ENCODE measurements around the gene HCCS.
A peak's percentile ranks its signal among the peaks of the same experiment; 100 is the strongest.

HCCS gene

DNA sequence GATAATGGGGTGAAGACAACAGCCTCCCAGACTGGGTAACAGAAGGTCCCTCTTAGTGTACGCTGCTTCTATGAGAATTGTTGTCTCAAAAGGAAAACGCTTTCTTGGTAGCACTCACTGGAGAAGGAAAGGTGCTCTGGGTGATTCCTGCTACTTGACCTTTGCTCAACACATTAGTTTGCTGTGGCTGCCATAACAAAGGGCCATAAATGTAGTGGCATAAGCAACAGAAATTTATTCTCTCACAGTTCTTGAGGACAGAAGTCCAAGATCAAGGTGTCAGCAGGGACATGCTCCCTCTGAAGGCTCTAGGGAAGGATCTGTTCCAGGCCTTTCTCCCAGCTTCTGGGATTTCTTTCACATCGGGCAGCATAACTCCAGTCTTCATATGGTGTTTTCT lies 19.0 kb downstream of the HCCS start:
- no peak overlapping the region for H3K4me3 ChIP-seq (ENCODE audit: control insufficient read depth, low read depth, low read length)
- TF ChIP-seq, protein P1, sequence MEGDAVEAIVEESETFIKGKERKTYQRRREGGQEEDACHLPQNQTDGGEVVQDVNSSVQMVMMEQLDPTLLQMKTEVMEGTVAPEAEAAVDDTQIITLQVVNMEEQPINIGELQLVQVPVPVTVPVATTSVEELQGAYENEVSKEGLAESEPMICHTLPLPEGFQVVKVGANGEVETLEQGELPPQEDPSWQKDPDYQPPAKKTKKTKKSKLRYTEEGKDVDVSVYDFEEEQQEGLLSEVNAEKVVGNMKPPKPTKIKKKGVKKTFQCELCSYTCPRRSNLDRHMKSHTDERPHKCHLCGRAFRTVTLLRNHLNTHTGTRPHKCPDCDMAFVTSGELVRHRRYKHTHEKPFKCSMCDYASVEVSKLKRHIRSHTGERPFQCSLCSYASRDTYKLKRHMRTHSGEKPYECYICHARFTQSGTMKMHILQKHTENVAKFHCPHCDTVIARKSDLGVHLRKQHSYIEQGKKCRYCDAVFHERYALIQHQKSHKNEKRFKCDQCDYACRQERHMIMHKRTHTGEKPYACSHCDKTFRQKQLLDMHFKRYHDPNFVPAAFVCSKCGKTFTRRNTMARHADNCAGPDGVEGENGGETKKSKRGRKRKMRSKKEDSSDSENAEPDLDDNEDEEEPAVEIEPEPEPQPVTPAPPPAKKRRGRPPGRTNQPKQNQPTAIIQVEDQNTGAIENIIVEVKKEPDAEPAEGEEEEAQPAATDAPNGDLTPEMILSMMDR (IDR thresholded peaks at IDR 0.05; ENCODE audit: control insufficient read depth, insufficient read depth, low read depth, low read length, missing control alignments), result no peak
- no peak for DNase-seq (ENCODE audit: low read depth)

DNA sequence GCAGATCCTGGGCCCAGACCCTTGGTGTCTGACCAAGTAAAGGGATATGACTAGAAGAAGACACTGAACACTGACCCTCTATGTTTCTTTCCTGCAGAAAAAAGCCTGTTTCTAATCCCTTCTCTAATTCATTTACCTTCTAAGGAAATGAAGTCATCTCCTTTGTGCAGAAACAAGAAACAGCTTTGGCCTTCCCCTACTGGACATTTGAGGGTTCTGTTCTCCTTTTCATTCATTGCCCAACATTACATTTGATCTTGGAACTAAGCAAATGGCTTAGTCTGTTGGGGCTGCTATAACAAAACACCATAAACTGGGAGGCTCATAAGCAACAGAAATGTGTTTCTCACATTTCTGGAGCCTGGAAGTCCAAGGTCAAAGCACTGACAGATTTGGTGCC lies 20.0 kb downstream of the HCCS start:
- H3K4me3 ChIP-seq (ENCODE audit: control insufficient read depth, low read depth, low read length), result no peak overlapping the region
- TF ChIP-seq, protein P1 (IDR thresholded peaks at IDR 0.05; ENCODE audit: control insufficient read depth, insufficient read depth, low read depth, low read length, missing control alignments), result no peak
- no peak for DNase-seq (ENCODE audit: low read depth)

DNA sequence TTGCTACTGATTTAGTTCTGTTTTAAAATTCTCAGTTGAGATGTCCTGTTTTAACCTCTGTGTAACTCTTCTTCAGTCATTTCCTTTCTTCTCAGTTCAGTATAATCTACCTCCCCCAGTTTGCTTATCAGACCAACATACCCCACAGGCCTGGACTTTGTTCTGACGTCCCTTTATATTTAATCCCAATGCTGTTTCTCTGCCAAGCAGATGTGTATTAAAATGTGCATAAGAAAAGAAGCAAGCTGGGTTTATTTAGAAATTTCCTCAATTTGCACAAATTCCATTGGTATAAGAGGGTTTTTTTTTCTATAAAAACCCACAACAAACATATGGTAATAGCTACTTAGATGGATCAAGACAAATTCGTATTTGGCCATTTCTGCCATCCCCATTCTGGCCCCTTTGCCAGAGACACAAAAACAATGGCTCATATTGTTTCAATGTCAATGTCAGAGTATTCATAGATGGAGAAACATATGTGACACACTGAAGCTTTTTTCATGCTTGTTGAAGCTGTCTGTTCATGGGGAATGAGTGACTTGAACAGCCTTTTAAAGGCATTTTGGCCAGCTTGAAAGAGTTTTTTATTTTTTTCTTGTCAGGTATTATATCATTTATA lies 24.5 kb downstream of the HCCS start:
- TF ChIP-seq, protein P1 (IDR thresholded peaks at IDR 0.05; ENCODE audit: control insufficient read depth, insufficient read depth, low read depth, low read length, missing control alignments), result no peak
- no peak for DNase-seq (ENCODE audit: low read depth)
- H3K4me3 ChIP-seq (ENCODE audit: control insufficient read depth, low read depth, low read length), result no peak overlapping the region

DNA sequence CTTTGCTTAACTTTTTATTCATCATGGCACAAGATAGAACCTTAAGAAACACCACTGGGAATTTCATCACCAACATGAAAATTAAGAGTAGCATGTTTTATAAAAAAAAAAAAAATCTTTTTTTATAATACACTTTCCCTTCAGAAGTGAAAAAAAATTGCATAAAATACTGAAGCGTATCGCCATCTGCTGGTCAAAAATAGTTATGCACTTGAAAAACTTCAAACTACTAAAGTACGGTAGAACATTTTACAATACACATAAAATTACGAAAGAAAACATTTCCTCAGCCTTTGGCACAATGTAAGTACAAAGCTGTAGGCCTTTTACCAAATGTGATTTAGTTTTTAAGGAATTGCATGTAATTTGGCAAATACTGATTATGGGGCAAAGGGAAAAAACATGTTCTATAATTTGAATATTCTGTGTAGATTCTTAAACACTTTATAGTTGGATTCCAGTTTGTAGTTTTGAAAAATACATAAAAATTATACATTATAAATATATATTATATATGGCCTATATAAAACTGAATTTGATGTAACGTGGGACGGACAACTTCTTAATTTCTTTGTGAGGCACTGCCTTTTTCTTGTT lies 26.5 kb downstream of the HCCS start:
- DNase-seq (ENCODE audit: low read depth), result peak; percentile 45
- H3K4me3 ChIP-seq (ENCODE audit: control insufficient read depth, low read depth, low read length), result no peak overlapping the region
- TF ChIP-seq, protein P1 (IDR thresholded peaks at IDR 0.05; ENCODE audit: control insufficient read depth, insufficient read depth, low read depth, low read length, missing control alignments), result peak; percentile 56

DNA sequence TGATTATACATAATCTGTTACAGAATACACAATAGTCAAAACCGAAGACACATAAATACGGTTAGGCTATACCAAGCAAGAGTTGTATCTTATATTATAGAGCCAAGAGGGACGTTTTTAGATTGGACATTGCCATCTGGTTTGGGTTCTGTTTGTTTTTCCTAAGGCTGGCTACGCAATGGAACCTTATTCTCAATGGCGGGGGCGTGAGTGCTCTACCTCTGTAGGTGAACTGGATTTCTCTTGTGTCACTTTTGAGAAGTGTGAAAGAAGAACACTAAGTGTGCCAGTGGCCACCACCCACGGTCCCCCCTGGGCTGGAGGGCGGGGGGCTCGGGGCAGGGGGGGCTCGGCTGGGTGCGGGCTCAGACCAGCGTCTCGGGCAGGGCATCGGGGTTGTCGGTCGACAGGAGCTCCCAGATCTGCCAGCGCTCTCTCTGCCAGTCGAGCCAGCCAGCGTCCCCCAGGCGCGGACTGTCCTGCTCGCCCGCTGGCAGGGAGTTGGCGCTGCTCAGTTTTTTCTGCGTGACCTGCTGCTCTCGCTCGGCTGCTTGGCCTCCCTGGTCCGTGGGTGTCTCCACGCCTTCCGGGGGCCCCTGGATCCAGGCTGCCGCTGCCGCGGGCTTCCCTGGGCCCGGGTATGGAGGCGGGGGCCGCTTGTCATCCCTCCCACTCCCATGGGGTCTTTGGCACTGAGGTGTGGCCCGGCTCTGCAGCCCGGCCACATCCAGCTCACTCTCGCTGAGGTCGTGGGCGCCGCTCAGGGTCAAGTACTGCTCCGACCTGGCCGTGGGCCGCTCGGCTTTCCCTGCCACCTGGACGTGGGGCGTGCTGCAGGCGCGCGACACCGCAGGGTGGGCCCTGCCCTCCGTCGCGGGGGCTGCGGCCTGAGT lies 27.6 kb downstream of the HCCS start:
- no peak for DNase-seq (ENCODE audit: low read depth)
- no peak overlapping the region for H3K4me3 ChIP-seq (ENCODE audit: control insufficient read depth, low read depth, low read length)
- TF ChIP-seq, protein P1 (IDR thresholded peaks at IDR 0.05; ENCODE audit: control insufficient read depth, insufficient read depth, low read depth, low read length, missing control alignments), result no peak

DNA sequence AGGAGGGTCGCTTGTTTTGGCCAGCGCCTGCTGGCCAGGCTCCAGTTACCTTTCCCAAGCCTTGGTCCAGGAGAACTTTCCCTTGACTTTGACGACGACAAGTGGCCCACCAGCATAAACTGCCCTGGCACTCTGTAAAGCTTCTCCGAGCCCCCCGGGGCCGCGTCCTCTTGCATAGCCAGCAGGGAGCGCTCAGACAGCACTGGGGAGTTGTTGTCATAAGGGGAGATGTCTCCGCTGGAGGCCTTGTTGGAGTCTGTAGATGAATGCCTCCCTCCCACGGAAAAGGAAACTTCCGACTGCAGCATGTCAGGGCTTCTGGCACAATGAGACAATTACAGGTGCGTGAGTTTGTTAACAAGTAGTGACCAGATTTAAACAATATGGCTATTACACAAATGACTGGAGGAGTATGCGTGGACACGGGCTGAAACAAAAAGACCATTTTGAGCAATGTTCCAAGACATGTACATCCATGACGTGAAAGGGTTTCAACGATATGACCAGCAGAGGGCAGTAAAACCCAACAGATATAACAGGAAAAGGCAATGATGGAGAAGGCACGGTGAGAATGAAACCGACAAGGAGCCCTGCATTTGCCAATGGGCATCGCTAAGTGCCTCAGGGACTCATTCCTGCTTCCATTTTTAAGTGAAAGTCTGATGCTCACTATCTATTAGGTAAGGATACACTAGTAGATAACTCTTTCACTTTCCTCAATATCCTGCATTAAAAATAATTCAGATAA lies 33.0 kb downstream of the HCCS start:
- no peak overlapping the region for H3K4me3 ChIP-seq (ENCODE audit: control insufficient read depth, low read depth, low read length)
- peak; percentile 41 for DNase-seq (ENCODE audit: low read depth)
- TF ChIP-seq, protein P1 (IDR thresholded peaks at IDR 0.05; ENCODE audit: control insufficient read depth, insufficient read depth, low read depth, low read length, missing control alignments), result peak; percentile 57

Data from AG09309 (cell line).